Right atrium auricular region (tissue), 2 donors: ENCODE data around the gene DNASE1L3. TPM values are rescaled to one million over a fixed set of nuclear protein-coding genes. Genes with fewer than 3 reads are reported as not detected.

Experiments
- DNase-seq: peaks from one replicate; pipeline ENCODE4 v3.0.0-alpha.2; 2019; ENCODE audit warnings: low spot score
- H3K27ac ChIP-seq, 2 donors: fragments of 200-600 bp; sonication (generic); 1 replicate in 1 of 2; 2 replicates in 1 of 2; pipeline ENCODE4 v1.5.1; 2016 to 2019
- H3K27me3 ChIP-seq, 2 donors: fragments of 200-600 bp; sonication (generic); one replicate each; pipeline versions ENCODE4 v1.5.1 to v1.6.0; 2017 to 2019
- H3K36me3 ChIP-seq: fragments of 200-600 bp; sonication (generic); one replicate; pipeline ENCODE4 v1.5.1; 2016
- H3K4me1 ChIP-seq, 2 donors: fragments of 200-600 bp; sonication (generic); one replicate each; pipeline versions ENCODE4 v1.5.1 to v1.6.0; 2017 to 2019
- H3K4me3 ChIP-seq, 2 donors: fragments of 200-600 bp; sonication (generic); 1 replicate in 1 of 2; 2 replicates in 1 of 2; pipeline ENCODE4 v1.5.1; 2017 to 2019; ENCODE audit warnings: mild to moderate bottlenecking in 1 of 2, moderate library complexity in 1 of 2
- H3K9me3 ChIP-seq, 2 donors: fragments of 200-600 bp; sonication (generic); one replicate each; pipeline ENCODE4 v1.5.1; 2019
- CTCF ChIP-seq, 2 donors: fragments of 200-600 bp; sonication (generic); IDR thresholded peaks; one replicate each; pipeline ENCODE4 v1.5.1; 2019; ENCODE audit warnings: antibody characterized with exemption in 2 of 2
- total RNA-seq, 2 donors: library from RNA; depleted of rRNA; stranded (reverse); fragments of >200 nt; gene quantifications; one replicate each; pipeline ENCODE4 v1.1.0, GENCODE V29; 2016

The DNASE1L3 gene
- total RNA-seq, 2 donors from 2014 or later, result 1.5 to 11.5 TPM

GRCh38 chr3:58217209-58217811, 6.5 kb upstream of the DNASE1L3 start:
- Histone ChIP-seq H3K4me3 (no peak overlapping the region), H3K4me1 (peaks cover 0 to 14% of the 10 kb centered on the region in 2 donors), H3K36me3 (no peaks in the 10 kb centered on the region), H3K27ac (peak overlapping the region in 1 of 2 donors; percentile 12), H3K9me3 (no peaks in the 10 kb centered on the region), H3K27me3 (no peaks in the 10 kb centered on the region)
- TF ChIP-seq CTCF (IDR thresholded peaks at IDR 0.05), result peak; percentile 52 to 84
- DNase-seq, result peak; percentile 89

- no peaks in the 10 kb centered on the region for H3K9me3 ChIP-seq
- no peaks in the 10 kb centered on the region for H3K36me3 ChIP-seq
- H3K27ac ChIP-seq, result peak overlapping the region in 1 of 2 donors; percentile 12
- no peak for DNase-seq
- TF ChIP-seq CTCF (IDR thresholded peaks at IDR 0.05), result no peak
- no peaks in the 10 kb centered on the region for H3K27me3 ChIP-seq
- peaks cover 0 to 14% of the 10 kb centered on the region in 2 donors for H3K4me1 ChIP-seq
- no peak overlapping the region for H3K4me3 ChIP-seq
Observed at GRCh38 chr3:58216496-58217195, 5.9 kb upstream of the DNASE1L3 start.

GRCh38 chr3:58215317-58216025, 4.7 kb upstream of the DNASE1L3 start:
- no peaks in the 10 kb centered on the region for H3K9me3 ChIP-seq
- H3K4me3 ChIP-seq, result no peak overlapping the region
- H3K36me3 ChIP-seq, result no peaks in the 10 kb centered on the region
- no peaks in the 10 kb centered on the region for H3K27me3 ChIP-seq
- no peak overlapping the region for H3K27ac ChIP-seq
- TF ChIP-seq CTCF (IDR thresholded peaks at IDR 0.05), result no peak
- peaks cover 0 to 14% of the 10 kb centered on the region in 2 donors for H3K4me1 ChIP-seq
- DNase-seq, result no peak

GRCh38 chr3:58214484-58215316, 3.9 kb upstream of the DNASE1L3 start:
- Histone ChIP-seq H3K27ac (no peak overlapping the region), H3K27me3 (no peaks in the 10 kb centered on the region), H3K4me3 (no peak overlapping the region), H3K9me3 (no peaks in the 10 kb centered on the region), H3K36me3 (no peaks in the 10 kb centered on the region), H3K4me1 (peaks cover 0 to 14% of the 10 kb centered on the region in 2 donors)
- no peak for TF ChIP-seq CTCF (IDR thresholded peaks at IDR 0.05)
- no peak for DNase-seq

- Histone ChIP-seq H3K36me3 (no peaks in the 10 kb centered on the region), H3K27ac (no peak overlapping the region), H3K4me1 (peaks cover 0 to 3% of the 10 kb centered on the region in 2 donors), H3K27me3 (no peaks in the 10 kb centered on the region), H3K4me3 (no peak overlapping the region), H3K9me3 (no peaks in the 10 kb centered on the region)
- no peak for TF ChIP-seq CTCF (IDR thresholded peaks at IDR 0.05)
- DNase-seq, result no peak
Observed at GRCh38 chr3:58209933-58210332, 839 bp downstream of the DNASE1L3 start.
